K562 (cell line): ENCODE results near the gene PTBP3. TPM values are rescaled to one million over a fixed set of nuclear protein-coding genes. Genes with fewer than 3 reads are reported as not detected.

ENCODE experiments used
- CBFA2T2 ChIP-seq: fragments of 450-650 bp; conservative IDR thresholded peaks from 2 replicates; pipeline ENCODE4 v1.6.1; 2017; ENCODE audit warnings: mild to moderate bottlenecking
- PBX2 ChIP-seq, 2 experiments: IDR thresholded peaks in 1 of 2; conservative IDR thresholded peaks in 1 of 2; 2 replicates each; pipeline ENCODE4 v1.6.1; 2016; ENCODE audit warnings: low read depth in 2 of 2, mild to moderate bottlenecking in 1 of 2, missing compliant biosample characterization in 1 of 2, missing genetic modification characterization in 1 of 2, moderate library complexity in 1 of 2
- PKNOX1 ChIP-seq: fragments of 450-650 bp; IDR thresholded peaks from 2 replicates; pipeline ENCODE4 v1.6.1; 2016
- ZNF263 ChIP-seq: sonication (generic); formaldehyde crosslinking; IDR thresholded peaks from 2 replicates; pipeline ENCODE4 v1.8.0; 2022; ENCODE audit warnings: mild to moderate bottlenecking, missing genetic modification reagents, borderline replicate concordance
- ZNF395 ChIP-seq: fragments of 200-800 bp; sonication (Bioruptor generic); IDR thresholded peaks from 2 replicates; pipeline ENCODE4 v1.6.1; 2017; ENCODE audit warnings: missing genetic modification characterization, missing compliant biosample characterization
- polyA plus RNA-seq, 8 experiments: library from polyadenylated mRNA; depleted of rRNA in 4 of 8; stranded (reverse) in 5 of 8; unstranded in 3 of 8; fragments of >200 nt; fragmentation: Nextera tagmentation in 2 of 8; fragmentation: Illumina TruSeq in 1 of 8; extraction: Ambion mirVana in 2 of 8; extraction: Trizol in 1 of 8; gene quantifications; 2 replicates each; pipeline versions ENCODE4 v1.2.1 to v1.2.3, GENCODE V29; 2011 to 2014; ENCODE audit warnings: inconsistent platforms in 1 of 8, missing spikeins in 1 of 8
- total RNA-seq, 7 experiments: library from RNA; depleted of rRNA in 6 of 7; stranded (reverse); fragments of >200 nt in 6 of 7; fragmentation: Illumina TruSeq in 2 of 7; extraction: Trizol in 2 of 7; gene quantifications; 2 replicates each; pipeline versions ENCODE4 v1.2.1 to v1.2.3, GENCODE V29; 2011 to 2021; ENCODE audit warnings: low replicate concordance in 1 of 7

PTBP3 gene
- total and polyA plus RNA-seq, 9 of the 15 experiments (the other 6 are each of a cell fraction or from before 2014, with no cell fraction given), result 22.4 to 132 (median 68.0) TPM

GRCh38 chr9:112176524-112176923 is 156.9 kb downstream of the PTBP3 start (continued):
- no peak for TF ChIP-seq PBX2 (CRISPR knock-in tag; IDR thresholded peaks at IDR 0.05; ENCODE audit: low read depth)
- TF ChIP-seq PBX2 (tag; conservative IDR thresholded peaks at IDR 0.05; ENCODE audit: low read depth), result peak; percentile 68
- TF ChIP-seq PKNOX1, result peak; percentile 40
- no peak for TF ChIP-seq CBFA2T2
- no peak for TF ChIP-seq ZNF263 (CRISPR knock-in tag)
- peak; percentile 42; the same call in 1 of the 2 replicates for TF ChIP-seq ZNF395
